GM18511 (cell line): ENCODE data around the gene CBX6.

ENCODE experiments used
- ATAC-seq: cut with Tn5 transposase; IDR thresholded peaks from one replicate; pipeline ENCODE4 v1.9.1; 2021; ENCODE audit warnings: mild to moderate bottlenecking, moderate library complexity; ENCODE audit not compliant: unreplicated experiment

Gene CBX6

DNA sequence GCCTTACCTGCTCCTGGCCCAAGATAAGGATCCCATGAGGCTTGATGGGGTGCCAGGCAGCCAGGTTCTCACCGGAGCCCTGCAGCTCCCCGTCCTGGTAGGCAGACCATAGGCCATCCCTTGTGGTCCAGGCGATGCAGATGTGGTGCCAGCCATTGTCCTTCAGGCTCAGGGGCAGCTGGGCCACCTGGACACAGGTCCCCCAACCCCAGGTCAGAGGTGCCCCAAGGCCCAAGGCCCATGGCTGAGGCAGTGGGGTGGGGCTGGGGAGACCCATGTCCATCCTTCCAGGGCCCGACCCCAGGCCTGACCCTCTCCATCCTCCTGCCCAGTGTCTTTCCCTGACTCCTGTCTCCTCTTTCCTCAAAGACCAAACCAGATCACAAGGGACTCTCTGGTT lies 48.9 kb downstream of the CBX6 start:
- ATAC-seq, result no peak

DNA sequence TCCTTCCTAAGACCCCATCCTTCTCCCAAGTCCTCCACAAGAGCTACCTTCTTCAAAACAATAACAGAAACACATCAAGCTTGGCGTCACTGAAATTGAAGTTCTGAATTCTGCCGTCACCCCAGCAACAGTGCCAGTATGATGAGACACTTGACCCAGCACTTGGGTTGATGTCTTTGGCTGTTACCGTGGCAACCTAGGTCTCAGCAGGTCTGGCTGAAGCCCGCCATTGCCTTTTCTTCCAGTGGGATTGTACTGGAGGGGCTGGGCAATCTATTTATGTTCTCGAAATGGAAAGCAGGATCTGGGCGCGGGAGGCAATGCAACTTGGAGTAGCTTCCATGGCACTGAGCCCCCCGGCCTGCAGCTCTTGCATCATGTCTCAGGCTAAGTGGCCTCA lies 52.0 kb downstream of the CBX6 start:
- no peak for ATAC-seq

DNA sequence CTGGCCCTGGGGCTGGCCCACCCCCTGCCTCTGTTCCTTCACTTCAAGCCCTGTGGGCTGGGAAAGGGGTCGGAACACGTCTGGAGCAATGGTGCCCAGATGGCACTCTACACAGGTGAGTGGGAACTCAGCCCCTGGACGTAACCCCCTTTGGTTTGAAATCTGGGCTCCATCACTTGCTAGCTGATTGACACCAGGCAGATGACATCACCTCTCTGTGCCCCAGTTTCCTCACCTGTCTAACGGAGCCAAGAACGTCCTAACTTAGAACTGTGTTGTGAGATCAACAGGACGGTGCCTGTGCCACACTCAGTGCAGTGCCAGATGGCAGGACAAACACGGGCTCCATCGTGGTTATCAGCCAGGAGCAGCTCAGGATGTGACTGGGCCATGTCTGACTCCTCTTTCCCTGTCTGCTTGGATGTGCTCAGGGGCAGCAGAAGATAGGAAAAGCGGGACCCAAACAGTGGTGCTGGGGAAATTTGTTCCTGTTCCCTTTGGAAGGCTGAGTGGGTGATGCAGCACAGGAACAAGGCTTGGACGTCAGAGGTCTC lies 52.6 kb downstream of the CBX6 start:
- ATAC-seq, result no peak

DNA sequence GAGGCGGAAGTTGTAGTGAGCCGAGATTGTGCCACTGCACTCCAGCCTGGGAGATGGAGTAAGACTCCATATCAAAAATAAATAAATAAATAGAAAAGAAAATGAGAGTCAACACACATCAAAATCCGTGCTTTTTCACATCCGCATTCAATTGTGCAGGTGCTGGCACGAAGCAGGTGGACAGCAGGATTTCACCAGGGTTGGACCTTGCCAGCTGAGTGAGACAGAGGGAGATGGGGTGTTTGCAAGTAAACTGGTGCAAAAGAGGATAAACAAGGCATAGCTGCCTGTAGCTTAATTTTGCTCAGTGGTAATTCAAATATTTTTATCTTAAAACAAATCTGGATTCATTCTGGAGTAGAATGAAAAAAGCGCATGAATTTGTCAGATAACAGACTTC lies 54.8 kb downstream of the CBX6 start:
- ATAC-seq, result no peak

DNA sequence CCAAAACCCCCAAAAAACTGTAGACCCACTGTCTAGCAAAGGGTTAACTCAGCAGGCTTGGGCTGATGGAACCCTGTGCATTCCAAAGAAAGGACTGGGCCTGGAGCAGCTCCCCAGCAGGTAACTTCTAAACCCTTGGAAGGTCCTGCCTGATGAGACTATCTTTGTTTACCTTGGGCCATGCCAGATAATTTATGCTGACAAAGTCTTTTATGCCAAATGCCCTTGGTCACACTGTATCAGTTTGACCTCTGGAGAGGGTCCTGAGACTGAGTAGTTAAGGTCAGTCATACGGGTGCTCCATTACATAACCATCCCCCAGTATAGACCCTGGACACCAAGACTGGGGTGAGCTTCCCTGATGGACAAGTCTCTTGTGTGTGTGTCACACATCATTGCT lies 56.2 kb downstream of the CBX6 start:
- ATAC-seq, result no peak
